Colonic mucosa (tissue), 4 donors: Measurements from ENCODE around the gene SEMA3B. TPM values are rescaled to one million over a fixed set of nuclear protein-coding genes. Genes with fewer than 3 reads are reported as not detected.
A peak's percentile ranks its signal among the peaks of the same experiment; 100 is the strongest.

Experiments used
- DNase-seq: peaks from one replicate; pipeline ENCODE4 v3.0.0-alpha.2; 2020
- H3K27ac ChIP-seq: fragments of 200-600 bp; one replicate; pipeline ENCODE4 v1.8.0; 2021
- H3K27me3 ChIP-seq: fragments of 200-600 bp; one replicate; pipeline ENCODE4 v1.8.0; 2021
- H3K36me3 ChIP-seq: fragments of 200-600 bp; one replicate; pipeline ENCODE4 v1.8.0; 2021
- H3K4me1 ChIP-seq: fragments of 200-600 bp; one replicate; pipeline ENCODE4 v1.8.0; 2021; ENCODE audit warnings: mild to moderate bottlenecking
- H3K4me3 ChIP-seq: fragments of 200-600 bp; one replicate; pipeline ENCODE4 v1.8.0; 2021
- H3K9ac ChIP-seq, 2 donors: one replicate each; pipeline ENCODE4 v1.7.0; 2013; ENCODE audit warnings: control low read depth in 2 of 2, low read depth in 2 of 2, low read length in 2 of 2
- H3K9me3 ChIP-seq: fragments of 200-600 bp; one replicate; pipeline ENCODE4 v1.8.0; 2021
- intact Hi-C: fragments of 100-400 bp; cut with DNase I; formaldehyde crosslinking; loops from one replicate; pipeline ENCODE4 v1.14.1; 2022
- total RNA-seq, 2 donors: library from RNA; stranded (reverse); fragmentation: NEBNext Ultra II Directional in 1 of 2; extraction: Animal tissue kit (Norgen Biotek cat#: 25700) in 1 of 2; gene quantifications; one replicate each; pipeline ENCODE4 v1.2.1, GENCODE V29; 2021
- TF ChIP-seq, protein P1 (sequence below): fragments of 200-600 bp; IDR thresholded peaks from one replicate; pipeline ENCODE4 v1.8.0; 2022; ENCODE audit warnings: antibody characterized with exemption, mild to moderate bottlenecking
- donor health status: healthy.
- donor health status: DM: no; HTN: no; CAD: no.
- donor health status: DM: no; HTN: no; CAD: no.

The SEMA3B gene
- total RNA-seq, 2 donors from 2014 or later = 51.6 to 57.0 TPM

DNA sequence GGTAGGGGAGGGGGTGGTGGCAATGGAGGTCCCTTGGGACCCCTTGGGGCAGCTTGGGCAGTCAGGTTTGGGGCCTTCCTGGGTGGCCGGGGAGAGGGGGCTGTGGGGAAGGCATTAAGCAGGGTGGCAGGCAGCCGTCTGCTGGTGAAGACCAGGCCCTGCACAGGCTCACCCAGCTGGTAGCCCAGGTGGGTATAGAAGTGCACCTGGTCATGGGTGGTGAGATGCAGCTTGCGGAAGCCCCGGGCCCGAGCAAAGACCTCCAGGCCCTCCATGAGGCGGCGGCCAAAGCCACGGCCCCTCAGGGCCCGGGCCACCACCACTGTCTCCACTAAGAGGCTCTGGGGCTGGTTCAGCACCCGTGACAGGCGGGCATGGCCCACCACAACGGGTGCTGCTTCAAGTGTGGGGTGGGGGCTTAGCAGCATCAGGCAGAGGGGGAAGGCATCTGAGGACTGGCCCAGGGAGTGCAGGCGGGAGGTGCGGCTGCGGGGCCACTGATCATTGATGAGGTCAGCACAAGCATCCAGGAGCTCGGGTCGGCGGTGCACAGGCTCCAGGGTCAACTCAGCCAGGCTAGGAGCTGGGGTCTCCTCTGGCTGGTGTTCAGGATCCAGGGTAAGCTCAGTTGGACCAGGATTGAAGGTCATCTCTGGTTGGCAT is 27.9 kb downstream of the SEMA3B start:
- Histone ChIP-seq H3K27me3 (no peaks in the 10 kb centered on the region), H3K4me1 (peaks cover 15% of the 10 kb centered on the region), H3K9ac (no peak overlapping the region), H3K4me3 (no peak overlapping the region), H3K9me3 (no peaks in the 10 kb centered on the region), H3K27ac (no peak overlapping the region), H3K36me3 (no peaks in the 10 kb centered on the region)
- intact Hi-C loops = no loop called here
- TF ChIP-seq, protein P1, sequence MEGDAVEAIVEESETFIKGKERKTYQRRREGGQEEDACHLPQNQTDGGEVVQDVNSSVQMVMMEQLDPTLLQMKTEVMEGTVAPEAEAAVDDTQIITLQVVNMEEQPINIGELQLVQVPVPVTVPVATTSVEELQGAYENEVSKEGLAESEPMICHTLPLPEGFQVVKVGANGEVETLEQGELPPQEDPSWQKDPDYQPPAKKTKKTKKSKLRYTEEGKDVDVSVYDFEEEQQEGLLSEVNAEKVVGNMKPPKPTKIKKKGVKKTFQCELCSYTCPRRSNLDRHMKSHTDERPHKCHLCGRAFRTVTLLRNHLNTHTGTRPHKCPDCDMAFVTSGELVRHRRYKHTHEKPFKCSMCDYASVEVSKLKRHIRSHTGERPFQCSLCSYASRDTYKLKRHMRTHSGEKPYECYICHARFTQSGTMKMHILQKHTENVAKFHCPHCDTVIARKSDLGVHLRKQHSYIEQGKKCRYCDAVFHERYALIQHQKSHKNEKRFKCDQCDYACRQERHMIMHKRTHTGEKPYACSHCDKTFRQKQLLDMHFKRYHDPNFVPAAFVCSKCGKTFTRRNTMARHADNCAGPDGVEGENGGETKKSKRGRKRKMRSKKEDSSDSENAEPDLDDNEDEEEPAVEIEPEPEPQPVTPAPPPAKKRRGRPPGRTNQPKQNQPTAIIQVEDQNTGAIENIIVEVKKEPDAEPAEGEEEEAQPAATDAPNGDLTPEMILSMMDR = no peak
- DNase-seq = no peak

DNA sequence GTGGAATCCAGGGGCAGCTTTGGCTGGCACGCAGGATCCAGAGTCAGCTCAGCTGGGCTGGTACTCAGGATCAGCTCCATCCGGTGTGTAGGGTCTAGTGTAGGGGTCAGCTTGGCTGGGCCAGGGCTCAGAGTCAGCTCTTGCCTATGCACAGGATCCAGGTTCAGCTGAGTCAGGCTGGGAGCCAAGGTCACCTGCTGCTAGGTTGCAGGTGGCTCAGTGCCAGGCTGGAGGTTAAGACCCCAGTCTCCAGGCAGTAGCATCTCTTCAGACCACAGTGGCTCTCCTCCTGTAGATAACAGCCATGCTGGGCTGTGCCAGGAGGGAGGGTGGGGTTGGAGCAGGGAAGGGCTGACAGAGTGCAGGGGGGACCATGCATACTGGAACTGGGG is 28.4 kb downstream of the SEMA3B start:
- no peaks in the 10 kb centered on the region for H3K27me3 ChIP-seq
- H3K4me3 ChIP-seq = no peak overlapping the region
- TF ChIP-seq, protein P1 = no peak
- H3K9me3 ChIP-seq = no peaks in the 10 kb centered on the region
- H3K9ac ChIP-seq = no peak overlapping the region
- no peaks in the 10 kb centered on the region for H3K36me3 ChIP-seq
- no peak for DNase-seq
- no peak overlapping the region for H3K27ac ChIP-seq
- intact Hi-C loops = no loop called here
- peaks cover 15% of the 10 kb centered on the region for H3K4me1 ChIP-seq

DNA sequence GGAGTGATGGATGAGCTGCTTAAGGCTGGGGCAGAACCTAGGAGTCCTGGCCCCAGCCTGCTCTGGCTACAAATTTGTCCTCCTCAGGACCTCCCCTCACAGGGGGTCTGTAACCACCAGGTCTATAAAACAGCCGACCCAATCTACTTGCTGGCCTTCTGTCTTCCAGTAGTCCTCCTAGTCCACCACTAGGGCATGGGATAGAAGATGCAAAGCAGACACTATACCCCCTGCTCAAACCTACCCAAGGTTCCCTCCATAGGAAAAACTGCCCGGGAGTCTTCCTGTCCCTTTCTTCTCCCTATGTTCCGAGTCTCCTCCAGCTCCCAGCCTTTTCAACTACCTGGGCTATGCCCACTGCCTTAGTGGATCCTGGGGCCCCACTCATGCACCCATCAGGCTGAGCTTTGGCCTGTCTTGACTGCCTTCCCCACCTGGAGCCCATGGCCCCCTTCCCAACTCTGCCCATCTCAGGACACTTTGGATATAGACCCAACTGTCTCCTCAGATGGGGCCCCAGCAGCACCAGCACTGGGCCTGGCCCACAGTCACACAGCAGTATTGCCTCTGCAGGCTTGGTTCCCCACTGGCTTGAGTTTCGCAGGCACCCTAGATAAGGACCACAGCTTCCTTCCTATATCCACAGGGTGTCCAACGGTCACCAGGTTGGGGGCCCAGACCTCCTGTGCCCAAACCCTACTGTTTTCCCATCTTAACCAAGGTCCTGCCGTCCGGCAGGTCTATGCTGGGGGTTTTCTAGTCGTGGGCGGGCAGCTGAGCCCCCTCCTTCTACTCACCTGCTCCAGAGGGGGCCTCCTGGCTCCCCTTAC is 29.2 kb downstream of the SEMA3B start:
- peak; percentile 37 for DNase-seq
- peaks cover 15% of the 10 kb centered on the region for H3K4me1 ChIP-seq
- peak overlapping the region; percentile 47 for H3K4me3 ChIP-seq
- H3K9ac ChIP-seq = peak overlapping the region; percentile 91 to 97
- no peaks in the 10 kb centered on the region for H3K36me3 ChIP-seq
- H3K27ac ChIP-seq = peak overlapping the region; percentile 88
- TF ChIP-seq, protein P1 = no peak
- H3K27me3 ChIP-seq = no peaks in the 10 kb centered on the region
- intact Hi-C loops = no loop called here
- no peaks in the 10 kb centered on the region for H3K9me3 ChIP-seq

DNA sequence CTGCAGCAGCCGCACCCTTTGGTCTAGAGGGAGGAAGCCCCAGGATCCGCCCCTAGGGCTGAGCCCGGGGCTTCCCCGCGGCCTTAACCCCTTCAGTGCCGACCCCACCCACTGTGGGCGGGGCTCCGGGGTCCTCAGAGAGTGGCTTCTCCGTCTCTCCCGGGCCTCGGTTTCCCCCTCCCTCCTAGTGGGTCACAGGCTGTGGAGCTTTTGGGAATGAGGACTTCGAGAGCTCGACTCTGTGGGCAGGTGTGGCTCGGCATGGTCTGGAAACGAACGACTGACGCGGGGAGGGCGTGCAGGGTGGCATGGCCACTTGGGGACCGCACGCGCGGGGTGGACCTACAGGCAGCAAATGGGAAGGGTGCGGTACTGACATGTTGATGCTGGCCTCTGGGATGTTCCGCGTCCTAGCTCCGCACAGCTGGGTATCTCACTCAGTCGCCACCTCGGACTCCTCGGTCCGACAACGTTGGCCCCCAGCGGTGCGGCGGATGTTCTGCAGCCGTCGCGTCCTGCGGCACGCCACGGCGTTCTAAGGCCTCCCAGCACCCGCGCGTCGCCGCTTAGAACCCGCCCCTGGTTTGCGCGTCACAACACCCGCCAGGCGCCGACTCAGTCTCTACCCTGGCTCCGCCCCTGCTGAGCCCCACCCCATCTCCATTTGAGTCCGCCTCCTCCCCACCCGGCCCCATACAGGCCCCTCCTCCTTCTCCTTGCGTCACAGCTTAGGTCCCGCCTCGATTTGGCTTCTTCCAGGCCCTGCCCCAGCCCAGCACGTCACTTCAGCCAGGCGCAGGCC is 30.1 kb downstream of the SEMA3B start, which contains the start of the genes HYAL3 and NAA80:
Gene HYAL3, minus strand, starts transcription at position 570 of the 802 bp plus-strand sequence. CDS start 3,803 bp downstream, outside the sequence.
Gene NAA80, minus strand, starts transcription at position 570 of the 802 bp plus-strand sequence. CDS start 1,942 bp downstream, outside the sequence.
- TF ChIP-seq, protein P1 = peak; percentile 25
- H3K9ac ChIP-seq = peak within 1 kb of the TSS; percentile 91 to 97
- H3K27ac ChIP-seq = peak within 1 kb of the TSS; percentile 91
- H3K9me3 ChIP-seq = no peaks in the 10 kb centered on the region
- intact Hi-C loops = no loop called here
- H3K4me3 ChIP-seq = peak within 1 kb of the TSS; percentile 47
- H3K27me3 ChIP-seq = no peaks in the 10 kb centered on the region
- peaks cover 15% of the 10 kb centered on the region for H3K4me1 ChIP-seq
- DNase-seq = peak; percentile 100
- H3K36me3 ChIP-seq = no peaks in the 10 kb centered on the region

DNA sequence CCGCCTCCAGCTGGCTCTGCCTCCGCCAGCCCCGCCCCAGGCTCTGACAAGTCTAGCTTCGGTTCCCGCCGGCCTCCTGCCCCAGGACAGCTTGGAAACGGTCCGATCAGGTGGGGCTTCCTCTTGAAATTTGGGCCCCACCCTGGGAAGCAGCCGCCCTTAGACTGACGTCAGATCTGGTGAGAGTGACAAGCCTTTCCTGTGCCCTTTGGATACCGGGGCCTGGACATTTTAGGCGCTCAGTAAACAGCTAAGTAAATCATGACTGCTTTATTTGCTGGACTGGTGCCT is 30.6 kb downstream of the SEMA3B start:
- TF ChIP-seq, protein P1 = no peak
- DNase-seq = no peak
- H3K4me1 ChIP-seq = peaks cover 15% of the 10 kb centered on the region
- H3K9ac ChIP-seq = peak overlapping the region; percentile 5 to 89
- H3K27me3 ChIP-seq = no peaks in the 10 kb centered on the region
- no peaks in the 10 kb centered on the region for H3K9me3 ChIP-seq
- peak overlapping the region; percentile 91 for H3K27ac ChIP-seq
- no peaks in the 10 kb centered on the region for H3K36me3 ChIP-seq
- peak overlapping the region; percentile 47 for H3K4me3 ChIP-seq
- intact Hi-C loops = no loop called here
